IMR-90 (cell line): Measurements from ENCODE around the gene ADAMTS9. TPM values are rescaled to one million over a fixed set of nuclear protein-coding genes. Genes with fewer than 3 reads are reported as not detected.

ENCODE experiments used
- ATAC-seq: fragments of 200-7000 bp; cut with Tn5 transposase; 2 replicates; pipeline ENCODE4 v1.9.1; 2020; ENCODE audit warnings: low read depth, mild to moderate bottlenecking, moderate library complexity
- BruUV-seq: library from RNA; stranded (reverse); fragments of 400-500 nt; replicated peaks from 2 replicates; lab custom pipeline; 2021; lab: Mats Ljungman, UMichigan
- CTCF ChIA-PET: fragments of 300-600 bp; formaldehyde crosslinking; extraction: SDS; loops from one replicate; lab custom pipeline; 2021; ENCODE audit warnings: antibody characterized with exemption; lab: Yijun Ruan, JAX
- POLR2A ChIA-PET: fragments of 300-600 bp; sonication (Branson Sonifier 250); formaldehyde crosslinking; loops from one replicate; lab custom pipeline; 2022; ENCODE audit warnings: antibody characterized with exemption; ENCODE audit not compliant: unreplicated experiment; lab: Charles Lee
- DNase-seq: peaks from one replicate; pipeline ENCODE4 v3.0.0; 2013
- H2AFZ ChIP-seq: replicated peaks from 2 replicates; pipeline ENCODE3; 2013; ENCODE audit warnings: low read length, mild to moderate bottlenecking; ENCODE audit not compliant: poor library complexity
- H2AK5ac ChIP-seq: 2 replicates; pipeline ENCODE4 v1.6.1; 2013; ENCODE audit warnings: low read depth, low read length, inconsistent platforms
- H2AK9ac ChIP-seq: replicated peaks from 2 replicates; pipeline ENCODE3; 2013; ENCODE audit warnings: mild to moderate bottlenecking, low read depth, low read length, moderate library complexity; ENCODE audit not compliant: poor library complexity
- H2BK120ac ChIP-seq: 2 replicates; pipeline ENCODE4 v1.6.1; 2013; ENCODE audit warnings: low read depth, low read length, inconsistent platforms
- H2BK15ac ChIP-seq: 3 replicates; pipeline ENCODE4 v1.6.1; 2013; ENCODE audit warnings: low read depth, low read length, inconsistent platforms
- H2BK20ac ChIP-seq: 2 replicates; pipeline ENCODE4 v1.6.1; 2013; ENCODE audit warnings: low read depth, mild to moderate bottlenecking, inconsistent platforms, low read length, moderate library complexity
- H2BK5ac ChIP-seq: 2 replicates; pipeline ENCODE4 v1.6.1; 2013; ENCODE audit warnings: mild to moderate bottlenecking, low read depth, low read length, inconsistent platforms; ENCODE audit not compliant: poor library complexity, severe bottlenecking
- H3K14ac ChIP-seq: replicated peaks from 2 replicates; pipeline ENCODE4 v1.6.1; 2013; ENCODE audit warnings: low read depth, low read length, inconsistent platforms
- H3K18ac ChIP-seq: 2 replicates; pipeline ENCODE4 v1.6.1; 2013; ENCODE audit warnings: low read depth, low read length, control low read depth
- H3K23ac ChIP-seq: 2 replicates; pipeline ENCODE4 v1.6.1; 2013; ENCODE audit warnings: low read depth, low read length, inconsistent platforms
- H3K27ac ChIP-seq: 2 replicates; pipeline ENCODE4 v1.5.1; 2013; ENCODE audit warnings: mild to moderate bottlenecking, control low read depth, low read length; ENCODE audit not compliant: insufficient read depth
- H3K27me3 ChIP-seq: 2 replicates; pipeline ENCODE4 v1.6.1; 2013; ENCODE audit warnings: low read length; ENCODE audit not compliant: control insufficient read depth, insufficient read depth
- H3K36me3 ChIP-seq: 2 replicates; pipeline ENCODE4 v1.6.1; 2013; ENCODE audit warnings: low read length, mixed read lengths; ENCODE audit not compliant: control insufficient read depth, insufficient read depth
- H3K4ac ChIP-seq: 2 replicates; pipeline ENCODE4 v1.6.1; 2013; ENCODE audit warnings: low read depth, low read length, inconsistent platforms
- H3K4me1 ChIP-seq: 2 replicates; pipeline ENCODE4 v1.6.1; 2013; ENCODE audit warnings: low read length, mixed read lengths; ENCODE audit not compliant: control insufficient read depth, insufficient read depth
- H3K4me2 ChIP-seq: 2 replicates; pipeline ENCODE4 v1.6.1; 2013; ENCODE audit warnings: low read depth, mild to moderate bottlenecking, control low read depth, low read length, moderate library complexity
- H3K4me3 ChIP-seq: 2 replicates; pipeline ENCODE4 v1.5.1; 2013; ENCODE audit warnings: low read depth, mild to moderate bottlenecking, control low read depth, low read length, moderate library complexity; ENCODE audit not compliant: insufficient read depth
- H3K56ac ChIP-seq: 2 replicates; pipeline ENCODE4 v1.6.1; 2013; ENCODE audit warnings: low read length, inconsistent platforms; ENCODE audit not compliant: insufficient read depth; ENCODE audit errors: extremely low read depth
- H3K79me1 ChIP-seq, 2 experiments: 2 replicates each; pipeline ENCODE4 v1.6.1; 2013; ENCODE audit warnings: low read length in 2 of 2, inconsistent platforms in 1 of 2, low read depth in 1 of 2
- H3K9ac ChIP-seq: 2 replicates; pipeline ENCODE4 v1.6.1; 2013; ENCODE audit warnings: low read depth, low read length, control low read depth
- H3K9me1 ChIP-seq: 2 replicates; pipeline ENCODE4 v1.6.1; 2013; ENCODE audit warnings: low read length, inconsistent platforms; ENCODE audit not compliant: insufficient read depth
- H3K9me3 ChIP-seq: 2 replicates; pipeline ENCODE4 v1.6.1; 2013; ENCODE audit warnings: low read length; ENCODE audit not compliant: control insufficient read depth, insufficient read depth
- H4K20me1 ChIP-seq: 2 replicates; pipeline ENCODE4 v1.6.1; 2013; ENCODE audit warnings: low read length, inconsistent platforms; ENCODE audit not compliant: insufficient read depth
- H4K5ac ChIP-seq: 2 replicates; pipeline ENCODE4 v1.6.1; 2013; ENCODE audit warnings: mild to moderate bottlenecking, low read depth, low read length, control low read depth
- H4K8ac ChIP-seq, 2 experiments: 2 replicates each; pipeline ENCODE4 v1.6.1; 2013; ENCODE audit warnings: low read depth in 2 of 2, low read length in 2 of 2, control low read depth in 1 of 2, inconsistent platforms in 1 of 2
- H4K91ac ChIP-seq: 2 replicates; pipeline ENCODE4 v1.6.1; 2013; ENCODE audit warnings: low read depth, low read length, inconsistent platforms; ENCODE audit not compliant: insufficient read depth
- BHLHE40 ChIP-seq: fragments of 150-350 bp; IDR thresholded peaks from 2 replicates; pipeline ENCODE4 v1.6.1; 2016; ENCODE audit warnings: mild to moderate bottlenecking, low read depth, low read length
- CEBPB ChIP-seq: IDR thresholded peaks from 2 replicates; pipeline ENCODE4 v1.6.1; 2012; ENCODE audit warnings: low read depth, low read length, improper control_type of control experiment
- CHD1 ChIP-seq: IDR thresholded peaks from 2 replicates; pipeline ENCODE4 v1.6.1; 2012; ENCODE audit warnings: low read depth, low read length, improper control_type of control experiment
- FOS ChIP-seq: fragments of 150-350 bp; IDR thresholded peaks from 2 replicates; pipeline ENCODE4 v1.6.1; 2016; ENCODE audit warnings: low read depth, low read length
- MAFK ChIP-seq: IDR thresholded peaks from 2 replicates; pipeline ENCODE4 v1.6.1; 2012; ENCODE audit warnings: low read depth, low read length, improper control_type of control experiment
- MAZ ChIP-seq: IDR thresholded peaks from 2 replicates; pipeline ENCODE4 v1.6.1; 2012; ENCODE audit warnings: low read depth, mild to moderate bottlenecking, low read length, improper control_type of control experiment, moderate library complexity, borderline replicate concordance
- MXI1 ChIP-seq: IDR thresholded peaks from 2 replicates; pipeline ENCODE4 v1.6.1; 2012; ENCODE audit warnings: low read depth, mild to moderate bottlenecking, low read length, moderate library complexity, borderline replicate concordance
- NFE2L2 ChIP-seq: fragments of 150-350 bp; IDR thresholded peaks from 2 replicates; pipeline ENCODE4 v1.6.1; 2016; ENCODE audit warnings: low read depth, mild to moderate bottlenecking, low read length
- POLR2A ChIP-seq: IDR thresholded peaks from 2 replicates; pipeline ENCODE4 v1.6.1; 2012; ENCODE audit warnings: mild to moderate bottlenecking, low read depth, low read length
- RAD21 ChIP-seq: IDR thresholded peaks from 2 replicates; pipeline ENCODE4 v1.6.1; 2012; ENCODE audit warnings: low read length, improper control_type of control experiment
- RCOR1 ChIP-seq: IDR thresholded peaks from 2 replicates; pipeline ENCODE4 v1.6.1; 2012; ENCODE audit warnings: mild to moderate bottlenecking, low read length, improper control_type of control experiment; ENCODE audit not compliant: insufficient replicate concordance
- RFX5 ChIP-seq: IDR thresholded peaks from 2 replicates; pipeline ENCODE4 v1.8.0; 2012; ENCODE audit warnings: low read depth, mild to moderate bottlenecking, low read length, moderate library complexity
- SMC3 ChIP-seq: fragments of 150-350 bp; IDR thresholded peaks from 2 replicates; pipeline ENCODE4 v1.6.1; 2016; ENCODE audit warnings: low read depth, mild to moderate bottlenecking, antibody characterized with exemption, low read length, moderate library complexity
- USF2 ChIP-seq: fragments of 150-350 bp; IDR thresholded peaks from 2 replicates; pipeline ENCODE4 v1.6.1; 2017; ENCODE audit warnings: mild to moderate bottlenecking, antibody characterized with exemption, low read length, low read depth
- WGBS, 2 experiments: methylation state at CpG; one replicate each; pipeline versions ENCODE4 v1.1.5 to v1.1.7; 2013; ENCODE audit warnings: missing lambda C conversion rate in 2 of 2; ENCODE audit not compliant: insufficient read length in 1 of 2; ENCODE audit errors: extremely low coverage in 2 of 2; 5-methylcytosine and 5-hydroxymethylcytosine counted together
- dilution Hi-C: fragments of 300-500 bp; cut with HindIII; formaldehyde crosslinking; loops from one replicate; pipeline ENCODE4 v1.14.3; 2018; ENCODE audit warnings: low sequenced_read_pairs; ENCODE audit not compliant: unreplicated experiment
- in situ Hi-C: fragments of 300-500 bp; cut with MboI; formaldehyde crosslinking; loops from 3 replicates; pipeline ENCODE4 v1.14.3; 2019; ENCODE audit warnings: low sequenced_read_pairs, inconsistent platforms, mixed read lengths
- intact Hi-C: fragments of 100-400 bp; cut with micrococcal nuclease; formaldehyde crosslinking; loops from 2 replicates; pipeline ENCODE4 v1.10.0; 2022
- polyA plus RNA-seq, 3 experiments: library from polyadenylated mRNA; depleted of rRNA; stranded (reverse); fragments of >200 nt; gene quantifications; 2 replicates each; pipeline ENCODE4 v1.2.3, GENCODE V29; 2012; ENCODE audit warnings: low replicate concordance in 1 of 3
- total RNA-seq: library from RNA; depleted of rRNA; stranded (reverse); fragments of >200 nt; gene quantifications from 2 replicates; pipeline ENCODE4 v1.2.3, GENCODE V29; 2012
- TF ChIP-seq, protein P1 (sequence below): fragments of 150-350 bp; IDR thresholded peaks from 2 replicates; pipeline ENCODE4 v1.6.1; 2016; ENCODE audit warnings: low read depth, mild to moderate bottlenecking, low read length, moderate library complexity, borderline replicate concordance
- TF ChIP-seq, protein P2 (sequence below): conservative IDR thresholded peaks from 2 replicates; pipeline ENCODE4 v1.5.1; 2012; ENCODE audit warnings: mild to moderate bottlenecking, low read depth, low read length, improper control_type of control experiment

ADAMTS9 gene
- total and polyA plus RNA-seq, 2 of the 4 experiments (the other 2 are of a cell fraction), result 0.55 to 1.1 TPM

GRCh38 chr3:64691051-64691450, 3.3 kb upstream of the ADAMTS9 start:
- in situ Hi-C loops (no loop called here), dilution Hi-C loops (no loop called here), intact Hi-C loops (loop anchor here (10.0 kb wide), 1 partner anchor 314 kb away; no protein-coding TSS in a partner anchor)
- H3K9ac ChIP-seq, result no peak overlapping the region
- no peaks in the 10 kb centered on the region; the same call in 1 of the 2 replicates for H4K20me1 ChIP-seq
- H3K36me3 ChIP-seq, result no peaks in the 10 kb centered on the region
- H3K9me3 ChIP-seq, result no peaks in the 10 kb centered on the region
- 50% methylated on average over 2 of the region's 3 CpGs; no CpG with 5 or more reads in 1 of the 2 experiments for WGBS, 2 experiments
- H4K91ac ChIP-seq, result no peak overlapping the region
- DNase-seq (peak; percentile 35), ATAC-seq (no peak)
- H3K18ac ChIP-seq, result no peak overlapping the region
- no peak overlapping the region for H2AK9ac ChIP-seq
- ChIA-PET POLR2A (no interaction called here), CTCF (no interaction called here)
- H3K79me1 ChIP-seq, result no peaks in the 10 kb centered on the region; a peak in 1 of 4 replicates
- H3K4me3 ChIP-seq, result no peak overlapping the region
- H2BK5ac ChIP-seq, result no peak overlapping the region
- H3K4me2 ChIP-seq, result no peak overlapping the region
- no peaks in the 10 kb centered on the region for H3K4me1 ChIP-seq
- no peak overlapping the region for H3K4ac ChIP-seq
- BruUV-seq, result no TSS peak
- H2BK20ac ChIP-seq, result no peak overlapping the region
- H3K14ac ChIP-seq, result no peak overlapping the region
- no peak overlapping the region for H3K27ac ChIP-seq
- no peak overlapping the region for H4K5ac ChIP-seq
- TF ChIP-seq FOS (no peak), SMC3 (no peak), BHLHE40 (no peak), POLR2A (no peak), RCOR1 (no peak), CEBPB (no peak), RAD21 (no peak), MAZ (no peak), CHD1 (no peak), RFX5 (no peak), MAFK (no peak), MXI1 (no peak), NFE2L2 (no peak), USF2 (no peak)
- TF ChIP-seq, protein P1, sequence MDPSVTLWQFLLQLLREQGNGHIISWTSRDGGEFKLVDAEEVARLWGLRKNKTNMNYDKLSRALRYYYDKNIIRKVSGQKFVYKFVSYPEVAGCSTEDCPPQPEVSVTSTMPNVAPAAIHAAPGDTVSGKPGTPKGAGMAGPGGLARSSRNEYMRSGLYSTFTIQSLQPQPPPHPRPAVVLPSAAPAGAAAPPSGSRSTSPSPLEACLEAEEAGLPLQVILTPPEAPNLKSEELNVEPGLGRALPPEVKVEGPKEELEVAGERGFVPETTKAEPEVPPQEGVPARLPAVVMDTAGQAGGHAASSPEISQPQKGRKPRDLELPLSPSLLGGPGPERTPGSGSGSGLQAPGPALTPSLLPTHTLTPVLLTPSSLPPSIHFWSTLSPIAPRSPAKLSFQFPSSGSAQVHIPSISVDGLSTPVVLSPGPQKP, result no peak
- TF ChIP-seq, protein P2, sequence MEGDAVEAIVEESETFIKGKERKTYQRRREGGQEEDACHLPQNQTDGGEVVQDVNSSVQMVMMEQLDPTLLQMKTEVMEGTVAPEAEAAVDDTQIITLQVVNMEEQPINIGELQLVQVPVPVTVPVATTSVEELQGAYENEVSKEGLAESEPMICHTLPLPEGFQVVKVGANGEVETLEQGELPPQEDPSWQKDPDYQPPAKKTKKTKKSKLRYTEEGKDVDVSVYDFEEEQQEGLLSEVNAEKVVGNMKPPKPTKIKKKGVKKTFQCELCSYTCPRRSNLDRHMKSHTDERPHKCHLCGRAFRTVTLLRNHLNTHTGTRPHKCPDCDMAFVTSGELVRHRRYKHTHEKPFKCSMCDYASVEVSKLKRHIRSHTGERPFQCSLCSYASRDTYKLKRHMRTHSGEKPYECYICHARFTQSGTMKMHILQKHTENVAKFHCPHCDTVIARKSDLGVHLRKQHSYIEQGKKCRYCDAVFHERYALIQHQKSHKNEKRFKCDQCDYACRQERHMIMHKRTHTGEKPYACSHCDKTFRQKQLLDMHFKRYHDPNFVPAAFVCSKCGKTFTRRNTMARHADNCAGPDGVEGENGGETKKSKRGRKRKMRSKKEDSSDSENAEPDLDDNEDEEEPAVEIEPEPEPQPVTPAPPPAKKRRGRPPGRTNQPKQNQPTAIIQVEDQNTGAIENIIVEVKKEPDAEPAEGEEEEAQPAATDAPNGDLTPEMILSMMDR, result no peak
- H2AK5ac ChIP-seq, result no peak overlapping the region
- no peak overlapping the region for H2BK120ac ChIP-seq
- H2AFZ ChIP-seq, result no peak overlapping the region
- no peak overlapping the region for H3K56ac ChIP-seq
- H2BK15ac ChIP-seq, result no peak overlapping the region
- no peak overlapping the region for H3K23ac ChIP-seq
- no peaks in the 10 kb centered on the region for H3K9me1 ChIP-seq
- no peak overlapping the region for H4K8ac ChIP-seq
- H3K27me3 ChIP-seq, result no peaks in the 10 kb centered on the region
